Stomach (tissue), 9 donors: ENCODE measurements around the gene SND1. TPM values are rescaled to one million over a fixed set of nuclear protein-coding genes. Genes with fewer than 3 reads are reported as not detected.
A peak's percentile ranks its signal among the peaks of the same experiment; 100 is the strongest.

Source experiments
- DNase-seq, 2 donors: peaks; one replicate each; pipeline versions ENCODE4 v3.0.0 to v3.0.0-alpha.2; 2013 to 2019
- H3K27ac ChIP-seq, 5 donors: fragments of 200-600 bp in 4 of 5; sonication (generic) in 4 of 5; one replicate each; pipeline ENCODE4 v1.5.1; 2013 to 2019; ENCODE audit warnings: mild to moderate bottlenecking in 1 of 5, moderate library complexity in 1 of 5
- H3K27me3 ChIP-seq, 3 donors: fragments of 200-600 bp; sonication (generic); one replicate each; pipeline ENCODE4 v1.5.1; 2017 to 2019; ENCODE audit warnings: mixed run types in 1 of 3
- H3K36me3 ChIP-seq, 4 donors: fragments of 200-600 bp; sonication (generic); 1 replicate in 3 of 4; 2 replicates in 1 of 4; pipeline ENCODE4 v1.5.1; 2016 to 2019
- H3K4me1 ChIP-seq, 4 donors: fragments of 200-600 bp; sonication (generic); one replicate each; pipeline ENCODE4 v1.5.1; 2016 to 2019
- H3K4me3 ChIP-seq, 4 donors: fragments of 200-600 bp; sonication (generic) in 3 of 4; one replicate each; pipeline ENCODE4 v1.5.1; 2016 to 2019; ENCODE audit warnings: mild to moderate bottlenecking in 1 of 4
- H3K9me3 ChIP-seq, 4 donors: fragments of 200-600 bp; sonication (generic); one replicate each; pipeline ENCODE4 v1.5.1; 2016 to 2019
- CTCF ChIP-seq, 7 experiments: fragments of 450-650 bp in 4 of 7; fragments of 200-600 bp in 3 of 7; sonication (generic) in 3 of 7; IDR thresholded peaks; one replicate each; pipeline ENCODE4 v1.5.1; 2016 to 2019; ENCODE audit warnings: antibody characterized with exemption in 7 of 7, control low read depth in 2 of 7, mild to moderate bottlenecking in 1 of 7
- EP300 ChIP-seq: sonication (generic); formaldehyde crosslinking; IDR thresholded peaks from one replicate; pipeline ENCODE4 v1.6.1; 2017; ENCODE audit warnings: antibody characterized with exemption
- POLR2A ChIP-seq, 4 donors: fragments of 450-650 bp; IDR thresholded peaks; one replicate each; pipeline ENCODE4 v1.6.1; 2016; ENCODE audit warnings: antibody characterized with exemption in 4 of 4, control low read depth in 2 of 4, mild to moderate bottlenecking in 1 of 4, moderate library complexity in 1 of 4
- POLR2AphosphoS5 ChIP-seq, 3 donors: sonication (generic); formaldehyde crosslinking; IDR thresholded peaks; one replicate each; pipeline ENCODE4 v1.6.1; 2016; ENCODE audit warnings: antibody characterized with exemption in 3 of 3
- WGBS, 5 donors: extraction: QIAGEN DNeasy Blood & Tissue Kit in 3 of 5; methylation state at CpG; one replicate each; pipeline versions ENCODE4 v1.1.5 to v1.1.7; 2013 to 2018; 5-methylcytosine and 5-hydroxymethylcytosine counted together
- intact Hi-C: fragments of 100-400 bp; cut with DNase I; formaldehyde crosslinking; loops from one replicate; pipeline ENCODE4 v1.15.1; 2023; ENCODE audit warnings: low total_unique reads
- polyA plus RNA-seq, 3 donors: library from polyadenylated mRNA; stranded (reverse); fragments of 200-250 nt; gene quantifications; one replicate each; pipeline ENCODE4 v1.2.3, GENCODE V29; 2013
- total RNA-seq, 5 donors: library from RNA; depleted of rRNA; stranded (reverse); fragments of >200 nt; gene quantifications; one replicate each; pipeline versions ENCODE4 v1.1.0 to v1.2.3, GENCODE V29; 2014 to 2016
- donor health status: healthy with polysubstance abuse.
- donor health status: Bipolar disorder and iron deficiency.
- donor health status: healthy.

The SND1 gene
- total and polyA plus RNA-seq, 8 donors: 63.3 to 799 (median 126) TPM

GRCh38 chr7:127854383-127854782 is 202.4 kb downstream of the SND1 start:
- Histone ChIP-seq H3K4me3 (no peak overlapping the region), H3K27ac (no peak overlapping the region), H3K27me3 (no peaks in the 10 kb centered on the region), H3K4me1 (peaks cover 0 to 29% (median 17%) of the 10 kb centered on the region in 4 donors), H3K9me3 (no peaks in the 10 kb centered on the region), H3K36me3 (peaks cover 0 to 11% (median 7%) of the 10 kb centered on the region in 4 donors)
- WGBS, 5 donors: 92 to 96% (median 94%) methylated on average over 2 of the region's 2 CpGs
- TF ChIP-seq POLR2A (IDR thresholded peaks at IDR 0.05) (no peak), EP300 (no peak), POLR2AphosphoS5 (IDR thresholded peaks at IDR 0.05) (no peak), CTCF (IDR thresholded peaks at IDR 0.05) (no peak)
- intact Hi-C loops: no loop called here
- no peak for DNase-seq

- TF ChIP-seq EP300 (no peak), POLR2AphosphoS5 (IDR thresholded peaks at IDR 0.05) (no peak), POLR2A (IDR thresholded peaks at IDR 0.05) (no peak)
- Histone ChIP-seq H3K36me3 (no peaks in the 10 kb centered on the region), H3K4me3 (no peak overlapping the region), H3K4me1 (peaks cover 0 to 41% (median 17%) of the 10 kb centered on the region in 4 donors), H3K27me3 (no peaks in the 10 kb centered on the region), H3K9me3 (no peaks in the 10 kb centered on the region), H3K27ac (peak overlapping the region in 1 of 5 donors; percentile 67)
- DNase-seq: no peak
- intact Hi-C loops: no loop called here
- 94 to 99% (median 97%) methylated on average over 4 of the region's 4 CpGs for WGBS, 5 donors
These were observed 205.5 kb downstream of the SND1 start for GRCh38 chr7:127857464-127857841.

DNA sequence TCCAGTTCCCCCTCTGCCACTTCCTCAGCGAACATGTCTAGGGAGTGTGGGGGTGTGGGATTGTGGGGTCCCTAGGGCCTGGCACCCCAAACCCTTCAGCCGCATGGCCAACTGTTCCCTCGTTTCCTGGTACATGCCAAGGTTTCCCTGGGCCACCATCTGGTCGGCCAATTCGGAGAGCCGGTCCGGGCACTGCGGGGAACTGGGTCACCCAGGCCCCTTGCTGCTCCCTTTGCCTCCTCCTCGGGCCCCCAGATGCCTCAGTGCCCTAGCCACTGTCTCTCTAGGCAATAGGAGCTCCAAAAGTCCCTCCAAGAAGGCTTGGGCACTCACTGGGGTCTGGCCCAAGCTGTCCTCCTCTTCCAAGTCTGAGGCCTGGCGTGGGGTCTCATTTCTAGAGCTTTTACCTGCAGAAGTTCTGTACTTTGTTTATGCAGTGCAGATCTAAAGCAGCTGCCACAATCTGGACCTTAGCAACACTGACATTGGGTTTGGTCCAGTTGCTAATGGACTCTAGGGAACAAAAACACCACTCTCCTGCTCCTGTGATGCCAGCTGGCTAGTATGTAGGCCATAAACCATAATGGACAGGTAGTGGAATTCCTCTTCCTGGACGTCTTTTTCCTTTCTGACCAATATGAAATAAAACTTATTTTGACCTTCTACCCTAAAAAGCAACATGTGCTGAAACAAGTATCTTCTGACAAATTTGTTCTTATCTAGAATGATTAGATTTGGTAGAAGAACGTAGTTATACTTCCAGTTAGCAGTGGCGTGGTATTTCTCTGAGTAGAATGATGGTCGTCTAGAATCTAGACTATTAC is 206.3 kb downstream of the SND1 start:
- WGBS, 5 donors: 78 to 91% (median 83%) methylated on average over 13 to 14 of the region's 14 CpGs
- H3K27ac ChIP-seq: peak overlapping the region in 3 of 5 donors; percentile 23 to 67 (median 31)

DNA sequence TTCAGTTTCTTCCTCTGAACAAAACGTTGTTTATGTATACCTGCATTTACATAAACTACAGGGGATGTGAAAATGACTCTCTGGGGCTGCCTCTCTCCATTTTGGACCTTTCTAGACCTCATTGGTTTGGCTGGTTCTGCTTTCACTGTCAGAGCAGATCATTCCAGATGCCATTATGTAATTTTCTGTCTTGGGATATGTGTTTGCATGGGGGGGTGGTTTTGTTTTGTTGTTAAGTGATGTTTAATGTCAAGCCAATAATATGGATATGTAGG is 206.9 kb downstream of the SND1 start:
- WGBS, 5 donors: 50 to 69% (median 68%) methylated on average over 1 of the region's 1 CpG
- Histone ChIP-seq H3K36me3 (no peaks in the 10 kb centered on the region), H3K27ac (peak overlapping the region in 2 of 5 donors; percentile 23 to 67), H3K4me3 (no peak overlapping the region), H3K27me3 (no peaks in the 10 kb centered on the region), H3K9me3 (no peaks in the 10 kb centered on the region), H3K4me1 (peaks cover 0 to 41% (median 17%) of the 10 kb centered on the region in 4 donors)
- no peak for DNase-seq
- TF ChIP-seq EP300 (no peak), POLR2AphosphoS5 (IDR thresholded peaks at IDR 0.05) (no peak), CTCF (IDR thresholded peaks at IDR 0.05) (no peak), POLR2A (IDR thresholded peaks at IDR 0.05) (no peak)
- intact Hi-C loops: no loop called here

More for the DNA sequence above, 206.3 kb downstream of the SND1 start:
- peak in 2 of 3 donors; percentile 35 to 43 for TF ChIP-seq POLR2AphosphoS5 (IDR thresholded peaks at IDR 0.05)
- TF ChIP-seq EP300: no peak
- TF ChIP-seq POLR2A (IDR thresholded peaks at IDR 0.05): no peak
- no peak for TF ChIP-seq CTCF (IDR thresholded peaks at IDR 0.05)
- Histone ChIP-seq H3K36me3 (no peaks in the 10 kb centered on the region), H3K27me3 (no peaks in the 10 kb centered on the region), H3K4me3 (no peak overlapping the region), H3K9me3 (no peaks in the 10 kb centered on the region), H3K4me1 (peaks cover 0 to 41% (median 17%) of the 10 kb centered on the region in 4 donors)
- DNase-seq: peak in 1 of 2 donors; percentile 68
- intact Hi-C loops: no loop called here

GRCh38 chr7:127859330-127859729 is 207.3 kb downstream of the SND1 start:
- no peak overlapping the region for H3K4me3 ChIP-seq
- WGBS, 5 donors: 0 to 35% (median 0%) methylated on average over 1 of the region's 1 CpG
- no peak for DNase-seq
- TF ChIP-seq EP300: no peak
- no peak for TF ChIP-seq POLR2AphosphoS5 (IDR thresholded peaks at IDR 0.05)
- no peak for TF ChIP-seq CTCF (IDR thresholded peaks at IDR 0.05)
- no peak for TF ChIP-seq POLR2A (IDR thresholded peaks at IDR 0.05)
- H3K9me3 ChIP-seq: no peaks in the 10 kb centered on the region
- peak overlapping the region in 2 of 5 donors; percentile 23 to 67 for H3K27ac ChIP-seq
- intact Hi-C loops: no loop called here
- H3K36me3 ChIP-seq: no peaks in the 10 kb centered on the region
- no peaks in the 10 kb centered on the region for H3K27me3 ChIP-seq
- H3K4me1 ChIP-seq: peaks cover 0 to 41% (median 17%) of the 10 kb centered on the region in 4 donors
